ENCODE data around the gene ZRANB1.

ZRANB1 gene

DNA sequence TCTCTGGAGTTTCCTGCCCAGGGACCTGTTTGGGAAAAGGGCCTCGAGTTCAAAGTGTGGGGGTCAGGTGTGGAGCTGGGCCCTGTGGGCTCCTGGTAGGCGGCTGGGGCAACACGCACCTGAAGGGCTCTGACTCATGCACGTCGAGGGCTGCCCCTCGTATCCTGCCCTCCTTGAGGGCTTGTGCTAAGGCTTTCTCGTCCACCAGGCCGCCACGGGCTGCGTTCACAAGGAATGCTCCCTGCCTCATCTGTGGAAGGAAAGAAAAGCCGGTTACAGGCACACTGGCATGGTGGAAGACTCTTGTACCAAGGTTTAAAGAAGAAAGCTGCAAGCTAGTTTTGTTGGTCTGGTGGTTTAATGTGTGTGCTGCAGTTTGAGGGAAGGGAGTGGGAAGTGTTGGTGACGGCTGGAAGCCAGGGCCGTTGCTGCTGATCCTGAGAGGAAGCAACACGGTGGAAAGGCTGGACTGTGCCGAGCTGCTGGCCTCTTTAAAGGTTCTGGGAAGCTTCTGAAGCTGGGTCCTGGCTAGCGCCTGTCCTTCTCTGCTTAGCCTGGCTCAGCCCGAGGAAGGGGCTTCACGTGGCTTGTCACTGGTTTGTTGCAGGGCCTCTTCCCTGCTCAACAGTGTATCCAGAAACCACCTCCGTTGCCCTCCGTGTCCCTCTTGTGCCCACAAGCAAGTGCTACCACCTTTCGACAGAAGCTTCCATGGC lies 52.0 kb downstream of the ZRANB1 start:
- DNase-seq (ENCODE audit: low read depth in 2 of 2) = no peak

DNA sequence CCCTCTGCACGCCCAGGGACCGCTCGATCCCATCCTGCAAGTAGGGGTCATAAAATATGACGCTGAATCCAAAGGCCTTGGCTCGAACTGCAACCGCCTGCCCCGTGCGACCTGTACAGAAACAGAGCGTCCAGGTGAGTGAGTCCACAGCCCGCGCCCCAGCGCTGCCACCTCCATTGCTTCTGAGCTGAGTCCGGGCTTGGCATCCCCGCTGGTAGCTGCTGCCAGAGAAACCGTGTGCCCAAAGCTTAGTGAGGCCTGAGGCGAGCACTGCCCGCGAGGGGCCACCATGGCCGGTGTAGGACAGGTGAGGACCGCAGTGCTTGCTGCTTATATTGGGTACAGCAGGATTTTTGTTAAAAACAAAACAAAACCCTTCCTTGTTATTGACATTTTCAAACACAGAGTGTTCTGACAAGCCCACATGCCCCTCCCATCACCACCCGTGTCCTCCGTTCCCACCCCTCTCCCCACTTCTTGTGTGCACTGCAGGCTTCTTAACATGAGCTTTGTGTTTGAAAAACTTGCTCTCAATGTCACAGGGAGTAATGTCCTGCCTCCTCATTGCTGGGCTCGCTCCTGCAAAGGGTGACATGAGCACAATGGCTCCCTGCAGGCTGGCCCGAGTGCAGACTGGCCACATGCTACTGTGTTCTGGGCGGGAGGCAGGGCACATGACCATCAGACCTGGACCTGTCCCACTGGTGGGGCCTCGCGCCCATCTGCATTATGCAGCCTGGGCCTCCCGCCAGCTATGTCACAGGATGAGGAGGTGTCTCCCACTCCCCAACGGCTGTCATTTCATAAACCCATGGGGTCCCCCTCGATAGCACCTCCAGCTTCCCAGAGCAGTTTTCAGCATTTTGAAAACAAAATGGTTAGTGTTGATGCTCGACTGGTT lies 52.9 kb downstream of the ZRANB1 start:
- no peak for DNase-seq (ENCODE audit: low read depth in 2 of 2)

DNA sequence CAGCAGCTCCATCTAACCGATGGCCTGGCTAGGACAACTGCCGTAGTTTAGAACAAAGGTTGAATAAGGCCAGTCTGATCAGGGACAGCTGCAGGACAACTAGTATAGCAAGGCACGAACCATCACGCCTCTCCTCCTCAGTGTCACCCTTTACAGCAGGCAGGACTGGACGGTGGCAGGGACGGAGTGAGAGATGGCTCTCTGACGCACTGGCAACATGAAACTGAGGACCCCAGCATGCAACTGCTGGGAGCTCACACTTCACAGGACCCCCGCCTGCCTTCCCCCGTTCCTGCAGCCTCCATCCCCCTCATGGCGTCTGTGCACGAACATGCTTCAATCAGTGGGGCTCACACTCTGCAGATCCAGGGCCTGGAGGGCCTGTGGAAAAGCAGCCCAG lies 53.7 kb downstream of the ZRANB1 start:
- no peak for DNase-seq (ENCODE audit: low read depth in 2 of 2)

DNA sequence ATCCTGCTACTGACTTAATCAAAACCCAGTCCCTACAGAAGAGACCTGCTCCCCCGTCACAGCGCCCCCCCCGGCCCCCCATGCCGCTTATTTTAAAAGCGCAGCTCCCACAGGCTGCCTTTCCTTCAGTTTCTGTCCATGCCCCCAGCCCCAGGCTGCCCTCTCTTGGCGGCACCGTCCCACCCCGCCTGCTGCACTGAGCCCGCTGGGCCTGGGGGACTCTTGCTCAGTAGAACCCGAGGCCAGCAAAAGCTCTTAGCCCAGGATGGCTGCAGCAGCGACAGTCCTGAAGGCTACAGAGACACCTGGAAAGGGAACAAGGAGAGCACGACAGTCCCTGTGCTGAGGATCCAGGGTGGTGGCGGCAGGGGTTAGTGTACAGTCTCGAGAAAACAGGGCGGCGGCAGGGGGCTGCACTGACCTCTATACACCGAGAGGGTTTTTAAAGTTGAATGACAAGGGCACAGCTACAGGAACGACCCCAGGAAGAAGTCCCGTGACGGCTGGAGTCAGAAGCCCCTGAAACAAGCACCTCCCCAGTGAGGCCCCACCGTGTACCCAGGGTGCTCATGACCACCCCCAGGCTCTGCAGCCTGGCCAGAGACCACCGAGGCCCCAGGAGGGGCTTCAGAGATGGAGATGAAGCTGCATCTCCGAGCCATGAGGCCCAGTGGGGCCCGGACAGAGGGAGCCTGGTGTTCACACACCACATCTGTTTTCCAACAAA lies 54.4 kb downstream of the ZRANB1 start:
- DNase-seq (ENCODE audit: low read depth in 2 of 2) = no peak

DNA sequence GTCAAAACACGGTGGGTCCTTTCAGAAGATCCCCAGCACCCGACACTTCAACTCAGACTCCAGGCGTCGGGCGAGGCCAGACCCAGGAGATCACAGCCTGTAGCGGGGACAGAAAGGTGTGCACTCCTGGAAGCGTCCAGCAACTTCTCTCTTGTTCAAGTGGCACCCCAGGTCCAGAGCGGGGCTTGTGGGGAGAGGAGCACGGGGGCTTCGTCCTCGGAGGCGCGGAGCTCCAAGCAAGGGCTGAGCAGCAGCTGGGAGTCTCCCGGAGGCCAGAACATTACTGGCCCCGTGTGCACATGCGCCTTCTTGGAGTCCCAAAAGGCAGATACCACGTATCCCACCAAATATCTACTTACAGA lies 54.9 kb downstream of the ZRANB1 start:
- no peak for DNase-seq (ENCODE audit: low read depth in 2 of 2)

DNA sequence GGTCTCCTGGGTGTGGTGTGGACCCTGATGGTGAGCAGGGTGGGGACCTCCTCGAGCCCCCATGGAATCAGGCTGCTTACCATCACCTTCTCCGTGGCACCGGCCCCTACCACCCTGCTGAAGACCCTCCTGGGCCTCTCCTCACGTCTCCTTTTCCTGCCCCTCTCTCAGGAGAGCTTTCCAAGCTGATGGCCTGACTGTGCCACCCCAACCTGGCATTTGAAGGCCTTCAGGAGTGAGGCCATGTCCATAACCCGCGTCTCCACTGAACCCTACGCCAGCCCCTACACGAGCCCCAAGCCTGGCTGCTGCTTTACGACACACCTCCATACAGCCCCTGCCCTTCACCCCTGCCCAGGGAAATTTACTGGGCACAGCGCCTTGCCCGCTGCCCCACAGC lies 55.4 kb downstream of the ZRANB1 start:
- DNase-seq (ENCODE audit: low read depth in 2 of 2) = no peak

DNA sequence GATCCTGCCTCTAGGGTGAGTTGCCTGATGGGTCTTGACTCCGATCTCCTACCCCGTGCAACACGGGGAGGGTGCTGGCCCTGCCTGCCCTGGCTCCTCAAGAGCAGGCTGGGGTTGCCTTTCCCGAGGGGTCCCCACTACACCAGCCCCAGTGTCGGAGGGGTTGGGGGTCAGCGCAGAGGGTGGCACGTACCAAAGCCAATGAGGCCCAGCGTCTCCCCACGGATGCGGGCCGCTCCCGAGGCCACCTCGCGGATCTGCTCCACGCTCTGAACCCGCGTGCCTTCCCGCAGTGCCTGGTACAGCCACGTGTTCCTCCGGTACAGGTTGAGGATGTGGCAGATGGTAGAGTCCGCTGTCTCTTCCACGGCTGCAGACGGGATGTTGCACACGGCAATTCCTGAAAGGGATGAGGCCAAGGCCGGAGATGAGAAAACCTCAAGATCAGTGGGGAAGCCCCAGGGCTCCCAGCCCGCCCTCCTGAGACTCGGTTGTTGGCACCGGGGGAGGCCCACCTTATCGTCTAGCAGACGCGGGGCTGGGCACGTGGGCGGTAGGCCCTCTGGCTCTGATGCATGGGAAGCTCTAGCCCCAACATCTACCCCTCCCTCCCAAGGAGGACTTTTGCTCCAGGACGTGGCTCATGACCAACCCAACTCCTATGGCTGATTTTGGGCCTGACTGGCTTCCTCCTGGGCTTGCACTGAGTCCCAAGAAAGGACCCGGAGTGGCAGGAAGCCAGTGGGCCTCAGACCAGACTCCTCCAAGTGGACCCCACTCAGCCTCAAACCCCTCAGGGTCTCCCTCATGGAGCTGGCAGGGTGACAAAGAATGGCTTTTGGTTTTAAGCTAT lies 56.1 kb downstream of the ZRANB1 start:
- no peak for DNase-seq (ENCODE audit: low read depth in 2 of 2)

DNA sequence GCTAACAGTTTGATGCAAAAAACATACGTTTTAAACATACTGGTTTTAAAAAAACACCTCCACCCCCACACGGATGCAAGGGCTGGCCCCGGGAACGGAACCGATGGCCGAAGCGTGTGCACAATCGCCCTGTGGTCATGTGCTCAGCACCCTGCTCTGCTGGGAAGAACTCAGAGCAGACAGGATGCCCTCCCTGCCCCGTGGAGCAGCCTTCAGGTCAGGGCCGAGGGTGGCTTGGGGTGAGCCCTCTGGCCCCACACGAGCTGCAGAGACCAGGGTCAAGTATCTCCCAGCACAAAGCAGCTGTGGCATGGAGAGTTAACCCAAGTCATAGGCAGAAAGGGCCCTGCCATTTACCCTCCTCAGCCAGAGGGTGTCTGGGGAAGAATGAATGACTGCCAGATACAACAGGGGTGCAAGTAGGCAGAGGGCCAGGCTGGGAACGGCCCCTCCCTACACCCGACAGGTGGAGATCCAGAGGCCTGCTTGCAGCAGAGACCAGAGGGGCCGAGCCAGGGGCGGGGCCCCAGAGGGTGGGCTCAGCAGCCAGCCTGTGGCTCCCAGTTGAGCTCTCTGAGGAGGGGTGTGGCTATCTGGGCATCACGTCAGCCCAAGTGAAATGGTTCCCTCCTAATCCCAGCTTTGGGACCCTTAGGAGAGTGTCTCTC lies 56.8 kb downstream of the ZRANB1 start:
- no peak for DNase-seq (ENCODE audit: low read depth in 2 of 2)

DNA sequence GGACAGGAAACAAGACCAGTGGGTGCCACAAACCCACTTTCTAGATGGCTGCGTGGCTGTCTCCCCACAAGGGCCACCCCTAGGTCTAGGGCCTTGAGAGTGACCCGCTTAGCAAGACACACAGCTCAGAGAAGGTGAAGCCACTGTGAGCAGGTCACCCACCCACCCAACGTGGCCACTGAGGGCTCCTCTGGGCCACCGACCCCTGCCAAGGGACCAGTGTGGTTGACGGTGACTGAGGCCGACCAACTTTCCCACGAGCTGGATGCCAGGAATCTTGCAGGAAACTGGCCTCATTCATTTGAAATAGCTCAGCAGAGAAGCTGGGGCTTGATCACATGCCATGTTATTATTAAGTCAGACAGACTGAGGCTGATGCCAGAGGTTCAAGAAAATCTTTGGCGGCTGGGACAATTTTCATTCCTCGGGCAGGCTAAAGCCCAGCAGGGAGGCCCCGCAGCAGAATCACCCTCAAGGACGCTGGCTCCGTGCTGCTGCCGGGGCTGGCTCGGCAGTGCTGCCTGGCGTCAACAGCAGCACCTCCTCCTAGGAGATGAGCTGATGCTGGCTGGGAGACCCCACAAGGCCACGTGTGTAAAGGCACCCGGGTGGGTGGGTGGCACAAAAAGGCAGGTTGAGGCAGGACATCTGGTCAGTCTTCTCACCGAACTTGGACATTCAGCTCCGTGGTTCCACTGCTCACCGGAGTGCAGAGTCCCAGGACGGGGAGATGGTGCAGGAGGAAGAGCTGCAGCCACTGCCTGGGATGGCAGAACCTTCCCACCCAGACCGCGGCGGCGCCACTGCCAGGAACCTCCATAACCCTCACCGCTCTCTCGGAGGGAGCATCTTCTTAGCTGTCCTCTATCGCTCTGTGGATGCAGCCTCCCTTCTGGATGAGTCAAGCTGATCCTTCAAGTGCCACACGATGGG lies 57.8 kb downstream of the ZRANB1 start:
- DNase-seq (ENCODE audit: low read depth in 2 of 2) = no peak

DNA sequence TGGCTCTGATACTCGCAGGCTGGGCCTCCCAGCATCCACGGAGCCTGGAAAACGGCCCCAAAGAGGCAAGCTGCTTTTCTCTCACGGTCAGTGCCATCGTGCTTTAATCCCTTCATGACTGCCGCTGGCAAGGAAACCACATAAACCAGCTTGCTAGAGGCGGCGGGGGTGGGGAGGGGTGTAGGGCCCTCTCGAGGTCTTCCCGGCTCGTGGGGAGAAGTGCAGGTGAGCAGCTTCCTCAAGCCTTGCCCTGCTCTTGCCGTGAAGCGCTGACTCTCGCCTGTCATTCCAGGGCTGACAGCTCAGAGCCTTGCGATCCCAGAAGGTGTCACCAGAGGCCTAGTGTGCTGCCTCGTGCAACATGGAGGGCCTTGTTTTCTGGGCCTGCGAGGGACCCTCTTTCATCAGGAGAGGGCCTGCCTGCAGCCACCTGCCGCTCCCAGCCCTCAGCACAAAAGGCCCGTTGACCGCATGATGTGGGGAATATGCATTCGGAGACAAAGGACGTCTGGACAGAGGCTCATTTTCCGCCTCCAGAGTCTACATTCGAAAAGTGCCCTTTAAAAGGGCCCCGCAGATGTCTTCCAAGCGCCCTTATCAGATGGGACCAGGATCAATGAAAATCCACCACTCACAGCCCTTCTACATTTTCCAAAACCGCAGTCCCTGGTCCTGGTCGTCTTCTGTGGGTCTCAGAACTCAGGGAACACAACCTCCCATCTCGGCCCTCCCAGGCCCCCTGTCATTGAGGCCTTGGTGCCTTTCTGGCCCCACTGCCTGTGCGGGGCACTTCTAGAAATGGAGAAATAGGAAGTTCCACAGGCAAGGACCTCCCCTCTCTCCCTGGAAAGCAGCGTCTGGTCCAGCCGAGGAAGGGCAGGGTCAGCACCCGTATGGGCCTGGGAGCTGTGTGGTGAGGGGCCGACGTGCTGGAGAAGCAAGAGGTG lies 58.7 kb downstream of the ZRANB1 start:
- DNase-seq (ENCODE audit: low read depth in 2 of 2) = no peak

DNA sequence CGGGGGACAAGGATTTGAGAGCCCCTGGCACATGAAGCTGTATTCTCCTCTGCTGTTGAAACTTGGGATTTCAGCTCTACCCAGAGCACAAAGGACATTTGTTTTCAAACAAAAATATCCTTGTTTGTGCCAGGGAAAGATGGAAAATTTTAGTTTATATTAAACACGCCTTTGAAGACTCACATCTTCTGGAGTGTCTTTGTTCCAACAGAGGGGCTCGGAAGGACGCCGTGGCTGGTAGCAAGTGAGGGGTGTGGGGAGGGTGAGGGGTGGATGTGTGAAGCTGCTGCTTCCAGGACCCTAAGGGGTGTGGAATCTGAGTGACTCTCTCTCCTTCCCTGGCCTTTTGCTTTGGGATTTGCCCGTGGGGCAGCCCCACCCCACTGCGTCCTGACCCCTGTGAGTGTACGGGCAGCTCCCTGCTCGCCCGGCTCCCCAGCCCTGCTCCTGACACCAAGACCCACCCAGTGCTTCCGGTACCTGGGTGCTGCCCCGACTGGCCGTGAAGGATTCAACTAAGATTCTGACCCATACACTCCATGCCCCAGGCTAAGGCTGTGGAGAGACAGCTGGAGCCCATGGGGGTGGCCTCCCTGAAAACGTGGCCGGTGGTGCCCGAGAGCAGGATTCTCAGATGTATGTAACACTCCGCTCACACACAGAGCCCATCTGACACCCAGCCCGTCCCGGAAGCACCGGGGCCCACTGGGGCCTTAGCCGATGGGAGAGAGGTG lies 59.6 kb downstream of the ZRANB1 start:
- DNase-seq (ENCODE audit: low read depth in 2 of 2) = no peak

DNA sequence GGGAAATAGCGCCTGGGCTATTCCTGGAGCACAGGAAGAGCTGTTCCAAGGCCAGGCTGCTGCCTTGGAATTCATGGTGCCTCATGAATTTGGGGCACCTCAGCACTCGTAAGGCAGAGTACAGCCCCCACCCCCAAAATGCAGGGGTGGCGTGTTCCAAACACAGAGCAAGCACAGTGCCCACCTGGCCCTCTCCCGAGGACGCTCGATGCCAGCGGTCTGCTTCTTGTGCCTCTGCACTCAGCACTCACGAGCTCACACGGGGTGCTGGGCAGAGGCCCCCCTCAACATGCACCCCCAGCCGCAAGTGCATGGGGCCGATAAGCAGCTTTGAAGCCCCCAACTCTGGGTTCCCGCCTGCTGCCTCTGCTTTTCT lies 60.1 kb downstream of the ZRANB1 start:
- no peak for DNase-seq (ENCODE audit: low read depth in 2 of 2)

DNA sequence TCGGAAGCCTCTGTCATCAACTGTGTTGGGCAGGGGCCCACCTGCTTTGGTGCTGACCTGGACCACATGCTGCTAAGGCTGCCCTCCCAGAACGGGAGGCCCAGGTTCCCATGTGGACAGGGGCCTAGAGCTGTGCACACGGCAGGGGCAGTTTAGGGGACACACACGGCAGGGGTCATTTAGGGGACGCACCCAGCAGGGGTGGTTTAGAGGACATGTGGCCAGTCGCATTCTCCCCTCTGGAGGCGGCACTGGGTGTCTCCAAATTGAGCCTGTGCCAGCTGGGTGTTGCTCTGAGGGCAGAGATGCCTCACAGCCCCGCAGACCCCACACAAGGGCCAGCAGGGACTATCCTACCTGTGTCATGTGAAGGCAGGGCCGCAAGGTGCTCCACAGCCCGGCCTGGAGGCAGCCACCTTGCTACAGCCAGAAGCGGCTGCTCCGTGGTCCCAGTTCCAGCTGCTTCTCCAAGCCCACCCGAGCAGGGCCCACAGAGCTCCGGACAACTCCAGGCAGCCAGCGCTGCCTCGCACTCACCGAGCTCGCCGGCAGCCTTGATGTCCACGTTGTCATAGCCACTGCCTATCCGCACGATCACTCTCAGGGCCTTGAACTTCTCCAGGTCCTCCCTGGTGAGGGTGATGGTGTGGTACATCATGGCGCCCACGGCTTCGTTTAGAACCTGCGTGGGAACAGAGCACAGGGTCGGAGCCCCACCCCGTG lies 60.7 kb downstream of the ZRANB1 start:
- DNase-seq (ENCODE audit: low read depth in 2 of 2) = no peak

DNA sequence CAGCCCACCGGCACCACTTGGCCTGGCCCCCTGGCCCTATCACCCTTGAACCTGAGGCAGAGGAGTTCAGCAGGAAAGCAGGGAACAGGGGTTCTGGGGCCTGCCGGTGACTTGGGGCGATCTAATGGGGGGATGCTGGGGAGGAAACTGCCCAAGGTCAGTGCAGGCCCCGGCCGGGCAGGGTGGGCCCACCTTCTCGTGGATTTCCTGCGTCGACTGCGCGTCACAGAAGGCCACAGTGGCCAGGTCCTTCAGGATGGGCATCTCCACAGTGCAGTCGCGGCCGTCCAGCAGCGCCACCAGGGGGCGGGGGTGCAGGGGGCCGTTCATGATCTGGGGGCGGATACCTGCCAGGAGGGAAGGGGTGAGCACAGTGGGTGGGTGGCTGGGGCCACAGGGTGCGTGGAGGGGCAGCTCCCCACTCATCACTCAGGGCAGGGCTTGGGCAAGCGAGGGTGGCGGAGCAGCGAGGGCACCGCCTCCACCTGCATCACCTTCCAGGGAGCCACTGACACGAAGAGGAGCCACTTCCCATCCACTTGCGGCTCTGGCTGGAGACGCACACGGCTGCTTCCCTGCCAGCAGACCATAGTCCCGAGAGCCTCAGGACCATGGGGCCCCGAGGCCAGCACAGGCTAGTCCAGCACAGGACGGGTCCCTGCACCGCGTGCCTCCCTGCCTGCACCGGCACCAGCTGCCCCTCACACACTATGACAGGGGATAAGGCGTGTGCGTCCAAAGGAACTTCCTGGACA lies 61.4 kb downstream of the ZRANB1 start:
- no peak for DNase-seq (ENCODE audit: low read depth in 2 of 2)

DNA sequence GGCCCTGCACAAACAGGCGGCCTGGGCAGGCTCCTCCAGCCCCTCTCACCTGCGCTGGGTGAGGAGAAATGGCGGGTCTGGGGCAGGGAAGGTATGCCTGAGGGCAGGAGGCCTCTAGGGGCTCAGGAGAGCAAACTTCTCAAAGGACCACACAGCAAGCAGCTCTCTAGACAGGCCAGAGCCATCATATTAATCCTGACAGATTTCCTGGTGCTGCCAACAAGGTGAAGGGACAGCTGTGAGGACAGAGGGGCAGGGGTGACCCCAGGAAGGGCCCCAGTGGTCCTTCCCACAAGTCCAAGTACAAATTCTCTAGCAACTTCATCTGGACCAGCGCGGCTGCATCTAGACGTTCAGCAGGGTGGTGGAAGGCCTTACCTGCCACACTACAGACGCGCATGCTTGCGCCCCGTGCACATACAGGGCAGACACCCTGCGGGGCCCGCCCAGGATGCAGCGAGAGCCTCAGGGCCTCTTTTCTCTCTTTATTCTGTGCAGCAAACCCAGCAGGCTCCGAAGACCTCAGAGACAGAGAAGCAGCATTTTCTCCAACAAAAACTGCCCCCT lies 62.1 kb downstream of the ZRANB1 start:
- DNase-seq (ENCODE audit: low read depth in 2 of 2) = no peak

DNA sequence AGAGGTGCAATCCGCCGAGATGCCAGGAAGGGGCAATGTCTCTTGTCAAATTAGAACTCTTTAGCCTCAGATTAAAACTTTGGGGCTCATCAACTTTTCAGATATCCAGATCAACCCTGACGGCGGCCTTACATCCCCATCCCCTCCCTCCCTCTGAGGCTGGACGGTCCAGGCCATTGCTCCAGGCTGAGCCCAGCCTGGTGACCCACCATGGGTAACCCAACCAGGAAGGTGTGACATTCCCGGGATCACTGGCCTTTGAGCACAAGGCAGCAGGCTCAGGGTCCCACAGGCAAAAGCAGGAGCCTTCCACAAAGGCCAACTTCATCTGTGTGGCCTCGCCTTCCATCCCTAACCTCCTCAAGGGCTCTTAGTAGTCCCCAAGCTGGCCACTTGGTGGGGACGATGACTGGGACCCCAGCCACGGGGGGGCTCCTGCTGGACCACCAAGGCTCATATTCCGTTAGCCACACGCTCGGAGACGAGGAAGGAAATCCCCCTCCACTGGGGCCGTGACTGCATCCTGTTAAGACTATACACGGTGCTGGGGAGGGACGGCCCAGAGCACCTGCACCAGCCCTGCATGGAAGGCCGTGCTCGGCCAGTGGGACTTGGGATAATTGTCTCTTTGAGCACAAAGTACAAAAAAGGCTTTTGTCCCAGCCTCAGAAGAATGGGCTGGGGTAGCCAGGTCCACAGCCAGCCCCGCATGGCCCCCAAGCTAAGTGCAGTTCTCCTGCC lies 62.8 kb downstream of the ZRANB1 start:
- DNase-seq (ENCODE audit: low read depth in 2 of 2) = no peak
